ENCODE data around the gene TMBIM6. TPM values are rescaled to one million over a fixed set of nuclear protein-coding genes. Genes with fewer than 3 reads are reported as not detected.

TMBIM6 gene
- total RNA-seq, 4 donors from 2014 or later = 181 to 310 (median 224) TPM

DNA sequence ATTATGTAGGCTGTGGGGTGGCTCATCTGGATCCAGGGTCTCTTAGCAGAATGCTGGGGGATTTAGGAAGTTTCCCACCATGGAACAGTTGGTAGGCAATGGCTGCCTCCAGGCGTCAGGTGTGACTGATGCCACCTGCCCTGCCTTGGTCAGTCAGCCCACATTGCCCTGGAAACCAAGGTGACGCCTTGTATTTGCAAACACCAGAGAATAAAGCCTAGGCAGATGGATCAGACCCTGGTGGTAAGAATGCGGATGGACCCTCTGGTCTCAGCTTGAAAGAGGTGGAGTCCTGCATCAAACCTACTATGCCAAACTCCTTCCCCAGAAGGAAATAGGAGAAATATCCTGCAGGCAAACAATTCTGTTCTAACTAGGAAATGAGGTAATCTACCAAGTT, 48.6 kb downstream of the TMBIM6 start:
- ATAC-seq = no peak
- in situ Hi-C loops (cut with MboI; ENCODE audit: low sequenced_read_pairs in 4 of 4) = no loop called here
- H3K36me3 ChIP-seq = peaks cover 0 to 18% of the 10 kb centered on the region in 2 donors

DNA sequence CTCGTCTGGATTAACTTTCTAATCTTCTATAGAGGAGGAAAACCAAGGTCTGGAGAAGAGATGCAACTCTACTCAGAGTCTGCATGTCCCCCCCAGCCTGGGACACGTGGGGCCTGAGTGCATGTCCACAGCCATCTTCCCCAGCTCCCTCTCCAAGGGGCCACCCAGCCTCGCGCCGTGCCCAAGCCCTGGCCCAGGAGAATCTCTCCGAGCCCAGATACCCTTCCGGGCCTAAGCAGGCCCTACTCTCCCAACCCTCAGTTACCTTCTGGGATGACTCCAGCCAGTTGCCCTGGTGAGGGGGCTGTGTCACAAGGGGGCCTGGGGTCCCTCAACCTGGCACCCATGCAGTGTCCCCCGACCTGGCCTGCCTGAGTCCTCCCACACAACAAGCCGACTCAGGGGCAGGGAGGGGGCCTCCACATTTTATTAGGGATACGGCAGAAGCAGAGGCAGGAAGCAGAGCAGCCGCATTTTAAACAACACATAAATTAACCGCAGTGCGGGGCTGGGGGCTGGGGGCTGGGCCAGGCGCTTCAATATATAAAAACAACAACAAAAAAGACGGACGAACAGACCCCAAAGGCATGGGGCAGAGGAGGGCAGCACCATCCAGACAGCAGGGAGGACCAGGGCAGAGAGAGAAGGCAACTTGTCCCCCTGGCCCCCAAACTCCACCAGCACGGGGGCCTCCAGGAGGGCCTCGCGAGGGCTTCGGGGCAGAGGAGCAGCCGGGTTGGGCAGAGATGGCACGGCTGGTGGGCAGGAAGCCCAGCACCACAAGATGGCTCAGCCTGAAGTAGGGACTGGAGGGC, 49.6 kb downstream of the TMBIM6 start:
- Histone ChIP-seq H3K4me3 (no peak overlapping the region), H3K36me3 (peaks cover 0 to 18% of the 10 kb centered on the region in 2 donors), H3K27me3 (no peaks in the 10 kb centered on the region), H3K9me3 (no peaks in the 10 kb centered on the region), H3K4me1 (no peaks in the 10 kb centered on the region), H3K27ac (no peak overlapping the region)
- in situ Hi-C loops (cut with MboI; ENCODE audit: low sequenced_read_pairs in 4 of 4) = no loop called here
- intact Hi-C loops (cut with DNase I; ENCODE audit: low total_unique reads) = no loop called here
- no peak for TF ChIP-seq POLR2A (IDR thresholded peaks at IDR 0.05)
- TF ChIP-seq, protein P1, sequence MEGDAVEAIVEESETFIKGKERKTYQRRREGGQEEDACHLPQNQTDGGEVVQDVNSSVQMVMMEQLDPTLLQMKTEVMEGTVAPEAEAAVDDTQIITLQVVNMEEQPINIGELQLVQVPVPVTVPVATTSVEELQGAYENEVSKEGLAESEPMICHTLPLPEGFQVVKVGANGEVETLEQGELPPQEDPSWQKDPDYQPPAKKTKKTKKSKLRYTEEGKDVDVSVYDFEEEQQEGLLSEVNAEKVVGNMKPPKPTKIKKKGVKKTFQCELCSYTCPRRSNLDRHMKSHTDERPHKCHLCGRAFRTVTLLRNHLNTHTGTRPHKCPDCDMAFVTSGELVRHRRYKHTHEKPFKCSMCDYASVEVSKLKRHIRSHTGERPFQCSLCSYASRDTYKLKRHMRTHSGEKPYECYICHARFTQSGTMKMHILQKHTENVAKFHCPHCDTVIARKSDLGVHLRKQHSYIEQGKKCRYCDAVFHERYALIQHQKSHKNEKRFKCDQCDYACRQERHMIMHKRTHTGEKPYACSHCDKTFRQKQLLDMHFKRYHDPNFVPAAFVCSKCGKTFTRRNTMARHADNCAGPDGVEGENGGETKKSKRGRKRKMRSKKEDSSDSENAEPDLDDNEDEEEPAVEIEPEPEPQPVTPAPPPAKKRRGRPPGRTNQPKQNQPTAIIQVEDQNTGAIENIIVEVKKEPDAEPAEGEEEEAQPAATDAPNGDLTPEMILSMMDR (IDR thresholded peaks at IDR 0.05 in 4 of 5, conservative IDR thresholded peaks at IDR 0.05 in 1 of 5) = no peak
- no peak for DNase-seq
- no peak for ATAC-seq

More for the DNA sequence above, 48.6 kb downstream of the TMBIM6 start:
- DNase-seq = no peak
- Histone ChIP-seq H3K4me3 (no peak overlapping the region), H3K4me1 (peaks cover 1 to 2% of the 10 kb centered on the region in 2 donors), H3K27me3 (no peaks in the 10 kb centered on the region), H3K27ac (no peak overlapping the region), H3K9me3 (no peaks in the 10 kb centered on the region)
- no peak for TF ChIP-seq POLR2A (IDR thresholded peaks at IDR 0.05)
- TF ChIP-seq, protein P1 (IDR thresholded peaks at IDR 0.05 in 4 of 5, conservative IDR thresholded peaks at IDR 0.05 in 1 of 5) = no peak
- intact Hi-C loops (cut with DNase I; ENCODE audit: low total_unique reads) = no loop called here

DNA sequence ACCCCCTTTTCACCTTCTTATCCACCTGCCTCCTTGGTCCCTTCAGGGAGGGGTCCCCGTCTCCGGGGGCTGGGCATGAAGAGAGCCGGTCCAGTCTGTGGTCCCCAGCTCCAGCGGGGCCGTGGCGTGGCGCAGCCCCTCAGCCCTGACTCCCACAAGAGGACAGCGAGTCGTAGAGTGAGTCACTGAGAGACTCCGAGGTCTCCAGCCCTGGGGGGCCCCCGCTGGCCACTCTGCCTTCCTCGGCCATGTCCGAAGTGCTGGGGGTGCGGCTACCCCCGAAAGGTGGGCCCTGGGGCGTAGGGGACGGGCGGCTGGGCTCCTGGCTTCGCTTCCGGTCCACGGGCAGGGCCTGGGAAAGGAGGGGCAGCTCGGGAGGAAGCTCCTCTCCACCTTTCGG, 50.3 kb downstream of the TMBIM6 start:
- in situ Hi-C loops (cut with MboI; ENCODE audit: low sequenced_read_pairs in 4 of 4) (no loop called here), intact Hi-C loops (cut with DNase I; ENCODE audit: low total_unique reads) (no loop called here)
- peaks cover 0 to 20% of the 10 kb centered on the region in 2 donors for H3K36me3 ChIP-seq
- H3K4me1 ChIP-seq = no peaks in the 10 kb centered on the region
- H3K27ac ChIP-seq = no peak overlapping the region
- DNase-seq = no peak
- TF ChIP-seq POLR2A (IDR thresholded peaks at IDR 0.05) = no peak
- TF ChIP-seq, protein P1 (IDR thresholded peaks at IDR 0.05 in 4 of 5, conservative IDR thresholded peaks at IDR 0.05 in 1 of 5) = no peak
- no peak overlapping the region for H3K4me3 ChIP-seq
- no peak for ATAC-seq
- H3K27me3 ChIP-seq = no peaks in the 10 kb centered on the region
- no peaks in the 10 kb centered on the region for H3K9me3 ChIP-seq

DNA sequence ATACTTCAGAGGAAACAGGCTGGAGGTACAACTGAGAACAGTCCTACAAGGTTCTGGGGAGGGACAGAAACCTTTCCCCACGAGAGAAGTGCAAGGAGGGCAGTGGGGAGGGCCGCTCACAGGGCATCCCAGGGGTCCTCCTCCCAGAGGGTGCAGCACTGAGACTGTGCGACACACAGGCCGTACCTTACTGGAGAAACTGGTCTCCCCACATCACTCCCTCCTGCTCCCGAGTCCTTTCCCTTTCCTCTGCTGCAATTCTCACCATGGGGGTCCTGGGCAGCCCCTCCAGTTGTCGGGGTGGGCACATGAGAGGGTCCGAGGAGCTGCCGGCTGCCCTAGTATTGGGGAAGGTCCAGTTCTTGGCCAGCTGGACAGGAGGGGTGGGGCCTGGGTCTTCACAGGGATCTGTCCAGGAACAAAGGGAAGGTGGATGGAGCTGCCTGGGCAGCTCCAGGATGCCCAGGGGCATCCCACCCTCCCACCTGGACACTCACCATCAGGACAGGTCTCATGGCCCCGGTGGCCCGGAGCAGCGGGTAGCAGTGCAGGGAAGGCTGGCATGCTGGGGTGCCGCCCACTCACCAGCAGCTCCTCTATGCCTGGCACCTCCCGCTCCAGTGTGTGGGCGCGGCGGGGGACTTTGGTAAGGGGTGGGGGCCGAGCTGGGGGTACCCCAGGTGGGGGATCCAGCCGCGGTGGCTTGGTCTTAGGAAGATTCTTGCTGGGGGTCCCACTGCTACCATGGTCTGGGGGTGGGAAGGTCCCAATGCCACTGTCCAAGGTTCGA, 51.0 kb downstream of the TMBIM6 start:
- no peaks in the 10 kb centered on the region for H3K27me3 ChIP-seq
- TF ChIP-seq, protein P1 (IDR thresholded peaks at IDR 0.05 in 4 of 5, conservative IDR thresholded peaks at IDR 0.05 in 1 of 5) = no peak
- no peak for TF ChIP-seq POLR2A (IDR thresholded peaks at IDR 0.05)
- H3K27ac ChIP-seq = no peak overlapping the region
- no peak overlapping the region for H3K4me3 ChIP-seq
- intact Hi-C loops (cut with DNase I; ENCODE audit: low total_unique reads) (no loop called here), in situ Hi-C loops (cut with MboI; ENCODE audit: low sequenced_read_pairs in 4 of 4) (no loop called here)
- no peak for DNase-seq
- no peaks in the 10 kb centered on the region for H3K9me3 ChIP-seq
- peaks cover 0 to 27% of the 10 kb centered on the region in 2 donors for H3K36me3 ChIP-seq
- no peak for ATAC-seq
- H3K4me1 ChIP-seq = no peaks in the 10 kb centered on the region
